Measurements from ENCODE around the gene DPPA3.

- TF ChIP-seq CTCF (IDR thresholded peaks at IDR 0.05) (no peak), POLR2A (IDR thresholded peaks at IDR 0.05) (no peak)
Observed at GRCh38 chr12:7712841-7713442, 1.7 kb downstream of the DPPA3 start.
